RWPE1 (cell line): ENCODE results near the gene OR6P1.

Experiments
- CTCF ChIA-PET: fragments of 350-600 bp; sonication (Branson Sonifier 250); formaldehyde crosslinking; extraction: SDS; loops from one replicate; lab custom pipeline; 2021; lab: Yijun Ruan, JAX
- POLR2A ChIA-PET: fragments of 400-600 bp; formaldehyde crosslinking; extraction: SDS; loops from one replicate; lab custom pipeline; 2020; ENCODE audit warnings: antibody characterized with exemption; ENCODE audit not compliant: low non-redundant PET; lab: Yijun Ruan, JAX
- DNase-seq: peaks from one replicate; pipeline ENCODE4 v3.0.0; 2012; ENCODE audit warnings: low spot score
- H3K27ac ChIP-seq: fragments of 450-650 bp; 2 replicates; pipeline ENCODE4 v1.5.1; 2017
- TF ChIP-seq, protein P1 (sequence below): fragments of 450-650 bp; conservative IDR thresholded peaks from 2 replicates; pipeline ENCODE4 v1.5.1; 2017; ENCODE audit warnings: low read depth, mild to moderate bottlenecking

OR6P1 gene, protein sequence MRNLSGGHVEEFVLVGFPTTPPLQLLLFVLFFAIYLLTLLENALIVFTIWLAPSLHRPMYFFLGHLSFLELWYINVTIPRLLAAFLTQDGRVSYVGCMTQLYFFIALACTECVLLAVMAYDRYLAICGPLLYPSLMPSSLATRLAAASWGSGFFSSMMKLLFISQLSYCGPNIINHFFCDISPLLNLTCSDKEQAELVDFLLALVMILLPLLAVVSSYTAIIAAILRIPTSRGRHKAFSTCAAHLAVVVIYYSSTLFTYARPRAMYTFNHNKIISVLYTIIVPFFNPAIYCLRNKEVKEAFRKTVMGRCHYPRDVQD

DNA sequence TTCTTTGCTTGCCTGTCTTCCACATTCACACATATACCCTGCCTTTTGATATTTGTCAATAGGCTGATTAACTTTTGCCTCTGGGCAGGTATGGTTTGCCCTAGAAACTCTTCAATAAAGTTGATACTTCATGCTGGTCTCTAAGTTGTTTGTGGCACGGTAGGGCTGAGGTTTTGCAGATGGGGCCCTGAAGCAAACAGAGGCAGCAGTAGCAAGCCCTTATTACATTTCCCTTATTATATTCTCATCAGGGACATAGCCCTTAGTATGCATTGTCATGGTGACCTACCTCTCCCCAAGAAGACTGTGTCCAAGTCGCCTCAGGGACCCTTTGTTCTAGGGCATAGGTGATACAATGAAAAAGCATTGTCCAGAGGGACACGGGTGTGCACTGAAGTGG is at the start of gene OR6P1:
OR6P1 (minus strand) TSS at position 101 of the 400 bp plus-strand sequence. CDS start 6,976 bp downstream, outside the sequence.
- POLR2A ChIA-PET: no interaction called here
- TF ChIP-seq, protein P1, sequence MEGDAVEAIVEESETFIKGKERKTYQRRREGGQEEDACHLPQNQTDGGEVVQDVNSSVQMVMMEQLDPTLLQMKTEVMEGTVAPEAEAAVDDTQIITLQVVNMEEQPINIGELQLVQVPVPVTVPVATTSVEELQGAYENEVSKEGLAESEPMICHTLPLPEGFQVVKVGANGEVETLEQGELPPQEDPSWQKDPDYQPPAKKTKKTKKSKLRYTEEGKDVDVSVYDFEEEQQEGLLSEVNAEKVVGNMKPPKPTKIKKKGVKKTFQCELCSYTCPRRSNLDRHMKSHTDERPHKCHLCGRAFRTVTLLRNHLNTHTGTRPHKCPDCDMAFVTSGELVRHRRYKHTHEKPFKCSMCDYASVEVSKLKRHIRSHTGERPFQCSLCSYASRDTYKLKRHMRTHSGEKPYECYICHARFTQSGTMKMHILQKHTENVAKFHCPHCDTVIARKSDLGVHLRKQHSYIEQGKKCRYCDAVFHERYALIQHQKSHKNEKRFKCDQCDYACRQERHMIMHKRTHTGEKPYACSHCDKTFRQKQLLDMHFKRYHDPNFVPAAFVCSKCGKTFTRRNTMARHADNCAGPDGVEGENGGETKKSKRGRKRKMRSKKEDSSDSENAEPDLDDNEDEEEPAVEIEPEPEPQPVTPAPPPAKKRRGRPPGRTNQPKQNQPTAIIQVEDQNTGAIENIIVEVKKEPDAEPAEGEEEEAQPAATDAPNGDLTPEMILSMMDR: no peak
- no peak for DNase-seq
- H3K27ac ChIP-seq: no peak within 1 kb of the TSS
- CTCF ChIA-PET: no interaction called here

DNA sequence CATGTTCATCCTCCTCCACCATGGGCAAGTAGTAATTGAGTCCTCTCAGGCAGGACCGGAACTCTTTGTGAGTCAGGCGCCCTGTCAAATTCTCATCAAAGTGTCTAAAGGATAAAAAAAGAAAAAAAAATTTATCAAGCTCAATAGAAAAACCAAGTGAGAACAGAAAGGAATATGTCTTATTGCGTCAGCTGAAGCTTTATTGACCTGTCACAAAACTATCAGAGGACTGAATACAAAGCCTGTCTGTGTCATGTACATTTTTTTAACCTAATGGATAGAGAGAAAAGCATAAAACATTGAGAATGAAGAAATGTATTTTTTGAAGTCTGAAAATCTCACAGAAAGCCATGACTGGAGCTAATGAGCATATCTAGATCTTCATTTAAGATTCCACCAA is 43.4 kb upstream of the OR6P1 start:
- H3K27ac ChIP-seq: no peak overlapping the region
- DNase-seq: no peak
- TF ChIP-seq, protein P1: no peak
- ChIA-PET CTCF (no interaction called here), POLR2A (no interaction called here)

DNA sequence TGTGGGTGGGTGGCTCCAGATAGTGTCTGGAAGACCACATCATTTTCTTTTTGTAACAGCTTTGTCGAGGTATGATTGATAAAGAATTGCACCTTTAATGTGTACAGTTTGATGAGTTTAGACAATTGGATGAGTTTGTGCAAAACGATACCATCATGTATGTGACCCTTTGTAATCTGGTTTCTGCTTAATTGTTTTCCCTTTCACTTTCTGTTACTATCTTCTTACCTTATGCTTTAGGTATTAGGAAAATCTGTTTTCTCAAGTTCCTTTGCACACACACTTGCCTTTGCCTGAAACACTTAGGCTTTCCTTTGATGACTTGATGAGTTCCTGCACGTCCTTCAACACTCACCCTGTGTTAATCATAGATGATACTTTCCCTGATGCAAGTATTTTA is 41.5 kb upstream of the OR6P1 start:
- no peak for DNase-seq
- ChIA-PET POLR2A (no interaction called here), CTCF (no interaction called here)
- TF ChIP-seq, protein P1: no peak
- no peak overlapping the region for H3K27ac ChIP-seq

DNA sequence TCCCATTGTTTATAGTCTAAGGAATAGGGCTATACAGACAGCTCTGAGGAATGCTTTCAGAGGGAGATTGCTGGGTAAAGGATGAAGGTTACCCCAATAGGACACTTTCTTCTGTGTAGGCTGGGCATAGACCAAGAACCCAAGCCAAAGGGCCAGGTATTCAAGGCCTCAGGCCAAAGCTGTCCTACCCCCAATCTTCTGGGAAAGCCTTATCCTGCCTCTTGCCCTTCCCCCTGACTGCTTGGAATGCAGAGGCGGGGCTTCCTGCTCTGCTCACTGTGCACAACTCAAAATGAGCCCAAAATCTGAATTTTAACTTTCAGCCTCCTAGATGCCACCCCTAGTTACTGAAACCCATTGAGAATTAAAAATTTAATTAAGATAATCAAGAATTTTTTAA is 36.9 kb upstream of the OR6P1 start:
- H3K27ac ChIP-seq: no peak overlapping the region
- TF ChIP-seq, protein P1: no peak
- no peak for DNase-seq
- CTCF ChIA-PET: no interaction called here
- POLR2A ChIA-PET: no interaction called here

DNA sequence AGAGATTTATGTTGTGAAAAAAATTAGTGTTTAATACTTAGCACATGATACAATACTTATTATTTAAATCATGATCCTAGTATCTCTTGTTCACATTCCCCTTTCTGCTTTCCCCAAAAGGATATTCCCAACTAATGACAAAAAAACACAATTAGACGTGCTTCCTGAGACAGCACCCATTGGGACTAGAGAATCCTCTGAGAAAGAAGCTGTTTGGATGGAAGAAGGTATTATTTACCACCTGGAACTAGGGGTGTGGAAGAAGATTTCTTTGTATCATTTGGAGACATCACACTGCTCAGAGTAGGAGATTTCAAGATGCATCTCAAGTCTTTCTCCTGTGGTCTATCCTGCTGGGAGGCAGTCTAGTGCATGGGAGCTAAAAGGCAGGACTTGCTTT is 34.6 kb upstream of the OR6P1 start, which contains the start of gene OR10Z1:
OR10Z1 (plus strand) TSS at position 301 of the 400 bp plus-strand sequence. CDS start 1,171 bp downstream, outside the sequence.
- CTCF ChIA-PET: interaction anchor here (0.6 kb wide), 1 partner anchor 614 kb away, joined by 4 read pairs; no protein-coding TSS in a partner anchor
- POLR2A ChIA-PET: no interaction called here

DNA sequence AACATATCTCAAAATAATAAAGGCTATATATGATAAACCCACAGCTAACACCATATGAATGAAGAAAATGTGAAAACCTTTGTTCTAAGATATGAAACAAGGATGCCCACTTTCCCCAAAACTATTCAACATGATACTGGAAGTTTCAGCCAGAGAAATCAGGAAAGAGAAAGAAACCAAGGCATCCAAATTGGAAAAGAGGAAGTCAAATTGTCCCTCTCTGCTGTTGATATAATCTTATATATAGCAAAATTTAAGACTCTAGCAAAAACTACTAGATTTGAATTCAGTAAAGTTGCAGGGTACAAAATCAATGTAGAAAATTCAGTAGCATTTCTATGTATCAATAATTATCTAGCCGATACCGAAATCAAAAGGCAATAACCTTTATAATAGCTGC is 30.4 kb upstream of the OR6P1 start:
- TF ChIP-seq, protein P1: no peak

More for the DNA sequence above, 34.6 kb upstream of the OR6P1 start, which contains the start of gene OR10Z1:
- TF ChIP-seq, protein P1: no peak
- H3K27ac ChIP-seq: no peak within 1 kb of the TSS
- no peak for DNase-seq

More for the DNA sequence above, 30.4 kb upstream of the OR6P1 start:
- ChIA-PET POLR2A (no interaction called here), CTCF (interaction anchor here (0.6 kb wide), 1 partner anchor 166 kb away, joined by 5 read pairs; no protein-coding TSS in a partner anchor)
- H3K27ac ChIP-seq: no peak overlapping the region
- no peak for DNase-seq
